GM18517 (cell line): ENCODE results near the gene RYR1.
A peak's percentile ranks its signal among the peaks of the same experiment; 100 is the strongest.
"Not testable (repeated sequence)": the region's sequence is repeated elsewhere in the genome, so short reads cannot be mapped to it uniquely, and the experiment has no call there.

ENCODE experiments used
- ATAC-seq: cut with Tn5 transposase; IDR thresholded peaks from one replicate; pipeline ENCODE4 v1.9.1; 2021; ENCODE audit warnings: mild to moderate bottlenecking, moderate library complexity; ENCODE audit not compliant: unreplicated experiment

Gene RYR1

GRCh38 chr19:38488096-38488495 lies 54.6 kb downstream of the RYR1 start:
- no peak for ATAC-seq

- no peak for ATAC-seq
Observed at GRCh38 chr19:38488776-38489481, 55.4 kb downstream of the RYR1 start.

- ATAC-seq, result no peak
Observed at GRCh38 chr19:38490861-38491260, 57.4 kb downstream of the RYR1 start.

- ATAC-seq, result no peak
Observed at GRCh38 chr19:38492181-38492813, 58.8 kb downstream of the RYR1 start.

GRCh38 chr19:38494379-38494778 lies 60.9 kb downstream of the RYR1 start:
- ATAC-seq, result no peak

GRCh38 chr19:38495375-38495774 lies 61.9 kb downstream of the RYR1 start:
- ATAC-seq, result not testable (repeated sequence)

- no peak for ATAC-seq
Observed at GRCh38 chr19:38496116-38496515, 62.6 kb downstream of the RYR1 start.

GRCh38 chr19:38496603-38497487 lies 63.4 kb downstream of the RYR1 start:
- no peak for ATAC-seq

- ATAC-seq, result no peak
Observed at GRCh38 chr19:38497907-38498306, 64.4 kb downstream of the RYR1 start.

GRCh38 chr19:38499532-38499931 lies 66.0 kb downstream of the RYR1 start:
- no peak for ATAC-seq

GRCh38 chr19:38500450-38500849 lies 67.0 kb downstream of the RYR1 start:
- ATAC-seq, result no peak

- ATAC-seq, result no peak
Observed at GRCh38 chr19:38502410-38503076, 69.1 kb downstream of the RYR1 start.

- ATAC-seq, result no peak
Observed at GRCh38 chr19:38503077-38503410, 69.6 kb downstream of the RYR1 start.

- no peak for ATAC-seq
Observed at GRCh38 chr19:38505958-38506357, 72.5 kb downstream of the RYR1 start.

- no peak for ATAC-seq
Observed at GRCh38 chr19:38506375-38506722, 72.9 kb downstream of the RYR1 start.

GRCh38 chr19:38506723-38507550 lies 73.4 kb downstream of the RYR1 start:
- peak; percentile 81 for ATAC-seq

GRCh38 chr19:38507551-38508127 lies 74.1 kb downstream of the RYR1 start:
- ATAC-seq, result no peak

- no peak for ATAC-seq
Observed at GRCh38 chr19:38508507-38508906, 75.0 kb downstream of the RYR1 start.

- ATAC-seq, result no peak
Observed at GRCh38 chr19:38509027-38509426, 75.5 kb downstream of the RYR1 start.

- no peak for ATAC-seq
Observed at GRCh38 chr19:38511074-38511708, 77.7 kb downstream of the RYR1 start.
